ENCODE results near the gene HSPB7.
"Not testable (repeated sequence)": the region's sequence is repeated elsewhere in the genome, so short reads cannot be mapped to it uniquely, and the experiment has no call there.

Gene HSPB7

GRCh38 chr1:16048573-16049189, 30.8 kb upstream of the HSPB7 start:
- DNase-seq, result peak; percentile 71

- no peak for DNase-seq
Measured at GRCh38 chr1:16047791-16048475, 30.1 kb upstream of the HSPB7 start.

DNA sequence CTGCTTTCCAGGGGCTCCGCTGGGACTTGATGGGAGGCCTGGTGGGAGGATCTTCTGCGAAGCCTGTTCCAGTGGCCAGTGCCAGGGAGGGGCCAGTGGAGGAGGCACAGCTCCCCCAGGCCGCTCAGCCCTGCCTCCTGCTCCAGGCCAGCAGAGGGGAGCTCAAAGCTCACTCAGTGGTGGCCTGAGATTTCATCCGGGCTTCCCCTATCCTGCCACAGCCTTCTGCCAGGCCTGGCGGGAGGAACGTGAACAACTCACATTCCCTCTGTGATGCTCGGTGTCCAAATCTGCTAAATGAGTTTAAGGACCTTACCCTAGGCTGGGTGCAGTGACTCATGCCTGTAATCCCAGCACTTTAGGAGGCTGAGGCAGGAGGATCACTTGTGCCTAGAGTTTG, 29.0 kb upstream of the HSPB7 start:
- DNase-seq, result no peak

GRCh38 chr1:16043950-16044349, 26.1 kb upstream of the HSPB7 start:
- no peak for DNase-seq

- DNase-seq, result no peak
Measured at GRCh38 chr1:16043521-16043920, 25.7 kb upstream of the HSPB7 start, which contains the start of gene CLCNKB. Gene CLCNKB (plus strand): TSS chr1:16043782. CDS start chr1:16044493, 711 bp downstream.

DNA sequence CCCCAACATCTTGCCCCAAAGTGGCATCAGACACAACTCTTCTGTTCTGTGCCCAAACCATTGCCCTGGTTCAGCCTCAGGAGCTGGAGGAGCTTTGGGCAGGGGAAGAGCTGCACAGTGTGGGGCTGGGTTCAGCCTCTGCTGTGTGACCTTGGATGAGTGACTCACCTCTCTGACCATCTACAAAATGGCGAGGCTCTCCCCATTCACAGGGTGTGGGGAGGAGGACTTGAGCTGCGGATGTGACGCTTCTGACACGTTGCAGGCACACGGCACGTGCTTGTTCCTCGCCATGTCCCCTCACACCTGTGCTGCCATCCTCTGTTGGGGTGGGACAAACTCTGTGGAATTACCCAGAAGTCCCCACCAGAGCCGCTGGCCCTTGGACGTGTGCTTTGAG, 24.8 kb upstream of the HSPB7 start:
- DNase-seq, result not testable (repeated sequence)

- no peak for DNase-seq
Measured at GRCh38 chr1:16042096-16042495, 24.3 kb upstream of the HSPB7 start.

- no peak for DNase-seq
Measured at GRCh38 chr1:16041200-16041599, 23.4 kb upstream of the HSPB7 start.

DNA sequence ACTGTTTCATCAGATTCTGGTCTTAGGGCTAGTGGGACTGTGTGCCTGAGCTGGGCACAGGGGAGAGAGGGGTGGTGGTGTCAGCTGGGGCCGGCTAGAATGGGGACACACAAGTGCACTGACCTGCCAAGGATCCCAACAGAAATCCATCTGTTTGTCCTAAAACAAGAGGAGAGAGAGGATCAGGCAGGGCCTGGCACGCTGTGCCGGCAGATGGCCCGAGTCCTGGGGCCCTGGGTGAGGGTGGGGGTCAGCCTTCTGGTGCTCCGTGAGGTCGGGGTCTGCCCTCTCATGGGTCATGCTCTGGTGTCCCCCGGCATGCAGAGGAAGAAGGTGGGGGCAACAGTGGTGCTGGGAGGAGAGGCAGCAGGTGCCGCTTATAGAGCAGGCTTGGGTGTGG, 22.0 kb upstream of the HSPB7 start:
- DNase-seq, result not testable (repeated sequence)

DNA sequence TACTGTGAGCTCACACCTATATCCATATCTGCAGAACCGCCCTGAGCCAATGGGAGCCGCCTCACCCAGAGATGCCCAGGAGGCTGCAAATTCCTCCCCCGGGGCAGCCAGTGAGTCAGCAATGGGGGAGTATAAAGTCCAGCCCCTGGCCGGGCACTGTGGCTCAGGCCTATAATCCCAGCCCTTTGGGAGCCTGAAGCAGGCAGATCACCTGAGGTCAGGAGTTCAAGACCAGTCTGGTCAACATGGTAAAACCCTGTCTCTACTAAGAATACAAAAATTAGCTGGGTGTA, 20.7 kb upstream of the HSPB7 start:
- no peak for DNase-seq

GRCh38 chr1:16036461-16036860, 18.6 kb upstream of the HSPB7 start:
- not testable (repeated sequence) for DNase-seq

- DNase-seq, result not testable (repeated sequence)
Measured at GRCh38 chr1:16033103-16033632, 15.3 kb upstream of the HSPB7 start.

GRCh38 chr1:16032388-16033102, 14.7 kb upstream of the HSPB7 start:
- peak; percentile 78 for DNase-seq

GRCh38 chr1:16031551-16031950, 13.7 kb upstream of the HSPB7 start:
- no peak for DNase-seq

- no peak for DNase-seq
Measured at GRCh38 chr1:16029288-16029687, 11.4 kb upstream of the HSPB7 start.

GRCh38 chr1:16029003-16029268, 11.1 kb upstream of the HSPB7 start:
- not testable (repeated sequence) for DNase-seq

GRCh38 chr1:16028237-16029002, 10.6 kb upstream of the HSPB7 start:
- DNase-seq, result no peak

DNA sequence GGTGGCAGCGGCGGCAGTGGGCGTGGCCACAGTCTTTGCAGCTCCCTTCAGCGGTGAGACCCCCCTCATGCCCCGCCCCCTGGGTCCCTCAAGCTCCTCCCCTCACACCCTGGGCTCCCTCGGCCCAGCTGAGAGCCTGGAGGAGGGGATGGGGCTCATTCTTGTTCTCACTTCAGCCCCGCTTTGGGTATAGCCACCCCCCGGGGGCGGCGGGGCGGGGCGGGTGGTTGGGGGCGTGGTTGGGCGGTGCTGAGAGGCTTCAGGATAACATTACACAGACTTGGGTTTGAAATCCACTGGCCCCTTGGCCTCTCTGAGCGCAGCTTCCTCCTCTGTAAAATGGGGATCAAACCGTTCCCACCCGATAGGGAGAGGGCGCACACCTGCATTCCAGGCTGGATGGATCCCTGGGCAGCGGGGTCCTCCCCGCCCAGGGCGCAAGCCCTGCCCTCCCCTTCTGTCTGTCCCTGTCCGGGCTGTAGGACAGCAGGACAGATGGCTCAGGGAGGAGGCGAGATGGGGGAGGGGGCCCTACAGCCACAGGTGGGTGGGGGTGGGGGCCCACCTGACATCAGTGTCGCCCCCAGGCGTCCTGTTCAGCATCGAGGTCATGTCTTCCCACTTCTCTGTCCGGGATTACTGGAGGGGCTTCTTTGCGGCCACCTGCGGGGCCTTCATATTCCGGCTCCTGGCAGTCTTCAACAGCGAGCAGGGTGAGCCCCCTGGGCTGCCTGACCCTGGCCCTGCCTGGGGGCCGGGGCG, 9.1 kb upstream of the HSPB7 start:
- peak; percentile 53 for DNase-seq

DNA sequence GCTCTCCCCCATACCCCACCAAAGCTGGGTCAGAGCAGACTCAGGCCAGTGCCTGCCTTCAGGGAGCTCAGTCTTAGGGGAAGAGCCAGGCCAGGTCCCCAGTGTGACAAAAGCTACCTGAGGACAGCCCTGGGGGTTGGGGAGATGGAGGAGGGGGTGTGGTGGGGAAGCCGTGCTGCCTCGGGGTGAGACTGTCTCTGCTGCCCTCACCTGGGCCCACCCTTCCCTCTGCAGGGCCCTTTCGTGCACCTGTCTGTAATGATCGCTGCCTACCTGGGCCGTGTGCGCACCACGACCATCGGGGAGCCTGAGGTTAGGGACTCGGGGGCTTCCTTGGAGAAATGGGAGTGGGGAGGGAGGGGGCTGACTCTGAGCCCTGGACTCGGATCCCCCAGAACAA, 8.5 kb upstream of the HSPB7 start:
- not testable (repeated sequence) for DNase-seq

- DNase-seq, result no peak
Measured at GRCh38 chr1:16023050-16023653, 5.3 kb upstream of the HSPB7 start.

DNA sequence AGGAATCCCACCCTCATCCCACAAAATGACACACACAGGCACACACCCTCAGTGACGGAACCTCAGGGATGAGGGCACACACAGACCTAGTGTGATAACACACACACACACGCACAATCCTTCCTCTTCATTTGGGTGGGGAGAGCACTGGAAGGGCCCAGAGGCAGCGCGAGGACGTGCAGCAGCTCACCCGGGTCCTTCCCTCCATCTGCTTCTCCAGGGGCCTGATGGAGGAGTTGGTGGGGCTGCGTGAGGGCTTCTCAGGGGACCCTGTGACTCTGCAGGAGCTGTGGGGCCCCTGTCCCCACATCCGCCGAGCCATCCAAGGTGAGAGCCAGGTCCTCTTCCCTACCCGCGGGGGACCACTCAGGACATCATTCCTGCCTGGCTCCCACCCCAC, 4.5 kb upstream of the HSPB7 start:
- no peak for DNase-seq

DNA sequence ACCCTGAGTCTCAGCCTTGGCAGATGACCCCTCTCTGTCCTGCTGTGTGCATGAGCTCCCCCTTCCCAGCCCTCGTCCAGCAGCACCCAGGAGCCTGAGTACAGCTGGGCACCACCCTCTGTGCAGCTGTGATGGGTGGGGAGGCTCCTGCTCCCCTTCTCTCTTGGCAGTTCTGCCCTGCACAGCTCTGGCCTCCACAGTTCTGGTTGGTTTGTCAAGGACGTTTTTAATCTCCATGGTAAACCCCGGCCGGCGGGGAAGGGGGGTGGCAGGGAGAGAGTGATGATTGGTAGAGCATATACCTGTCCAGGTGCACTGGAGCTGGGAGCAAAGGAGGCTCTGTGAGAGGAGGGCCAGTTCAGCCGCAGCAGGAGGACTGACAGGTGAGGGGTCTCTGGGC, 3.8 kb upstream of the HSPB7 start, which contains the start of gene CLCNKA:
Gene CLCNKA (plus strand): TSS at position 356 of the 400 bp plus-strand sequence. CDS start 584 bp downstream, outside the sequence.
- DNase-seq, result no peak

Data from stimulated activated CD8-positive, alpha-beta memory T cell treated with anti-CD3 and anti-CD28 coated beads, Interleukin-4, amount 100 ng/mL, for 48 hours (primary cell).